ENCODE results near the gene WWC1.

Gene WWC1

GRCh38 chr5:168494057-168494555 lies 202.7 kb downstream of the WWC1 start:
- DNase-seq (ENCODE audit: low read depth), result no peak

GRCh38 chr5:168502563-168503237 lies 211.3 kb downstream of the WWC1 start:
- DNase-seq (ENCODE audit: low read depth), result no peak

- no peak for DNase-seq (ENCODE audit: low read depth)
Measured at GRCh38 chr5:168513861-168514428, 222.5 kb downstream of the WWC1 start.
